GM19035 (cell line): ENCODE results near the gene LAMA3.

Source experiments
- ATAC-seq: cut with Tn5 transposase; IDR thresholded peaks from one replicate; pipeline ENCODE4 v1.9.1; 2021; ENCODE audit not compliant: unreplicated experiment

The LAMA3 gene

DNA sequence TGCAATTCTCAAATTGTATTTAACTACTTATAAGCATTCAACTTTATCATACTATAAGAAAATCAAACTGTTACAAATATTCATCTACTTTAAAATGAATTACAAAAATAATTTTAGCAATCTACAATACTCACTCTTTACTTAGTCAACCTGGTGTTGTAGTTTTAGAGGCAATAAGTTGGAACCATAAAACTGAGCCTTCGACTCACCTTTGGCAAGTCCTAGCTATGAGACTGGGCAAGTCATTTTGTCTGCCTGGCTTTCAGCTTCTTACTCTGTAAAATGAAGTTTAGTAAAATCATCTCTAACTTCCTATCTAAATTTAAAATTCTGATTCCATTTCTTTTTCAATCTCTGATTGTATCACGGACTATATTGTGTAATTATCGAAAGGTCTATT is 161.0 kb downstream of the LAMA3 start:
- no peak for ATAC-seq

GRCh38 chr18:23851470-23852002 is 162.3 kb downstream of the LAMA3 start:
- ATAC-seq, result no peak

DNA sequence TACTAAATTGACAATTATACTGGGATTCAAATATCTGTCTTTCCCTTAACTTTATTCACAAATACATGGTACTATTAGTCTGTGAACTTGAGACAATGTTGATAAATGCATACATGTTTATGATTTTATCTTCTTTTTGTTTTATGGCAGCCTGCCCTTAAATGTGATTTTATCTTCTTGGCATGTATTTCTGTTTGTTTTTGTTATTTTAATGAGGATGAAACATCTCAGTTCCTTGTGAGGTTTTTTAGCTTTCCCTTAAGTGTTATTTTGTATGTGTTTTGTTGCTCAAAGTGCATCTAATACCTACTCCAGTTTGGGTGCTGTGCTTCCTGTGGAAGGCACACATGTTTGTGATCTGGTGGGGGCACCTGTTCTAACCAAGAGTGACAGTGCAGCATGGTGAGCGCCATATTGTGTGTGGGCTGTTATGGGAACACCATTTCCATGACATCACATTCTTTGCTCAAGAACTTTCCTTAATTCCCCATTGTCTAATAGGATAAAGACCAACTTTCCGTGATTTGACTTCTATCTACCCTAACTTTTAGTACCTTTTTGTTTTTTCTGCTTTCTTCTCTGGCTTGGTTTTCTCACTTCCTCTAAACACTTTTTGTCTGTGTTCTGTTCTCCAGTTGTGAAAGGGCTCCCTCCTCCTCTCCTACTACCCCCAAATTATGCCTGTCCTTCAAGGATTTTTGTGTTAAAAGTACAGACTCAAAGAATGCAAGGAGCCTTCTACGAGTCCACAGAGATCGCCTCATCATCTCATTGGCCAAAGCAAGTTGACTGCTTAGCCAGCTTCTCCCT is 163.2 kb downstream of the LAMA3 start:
- ATAC-seq, result no peak

DNA sequence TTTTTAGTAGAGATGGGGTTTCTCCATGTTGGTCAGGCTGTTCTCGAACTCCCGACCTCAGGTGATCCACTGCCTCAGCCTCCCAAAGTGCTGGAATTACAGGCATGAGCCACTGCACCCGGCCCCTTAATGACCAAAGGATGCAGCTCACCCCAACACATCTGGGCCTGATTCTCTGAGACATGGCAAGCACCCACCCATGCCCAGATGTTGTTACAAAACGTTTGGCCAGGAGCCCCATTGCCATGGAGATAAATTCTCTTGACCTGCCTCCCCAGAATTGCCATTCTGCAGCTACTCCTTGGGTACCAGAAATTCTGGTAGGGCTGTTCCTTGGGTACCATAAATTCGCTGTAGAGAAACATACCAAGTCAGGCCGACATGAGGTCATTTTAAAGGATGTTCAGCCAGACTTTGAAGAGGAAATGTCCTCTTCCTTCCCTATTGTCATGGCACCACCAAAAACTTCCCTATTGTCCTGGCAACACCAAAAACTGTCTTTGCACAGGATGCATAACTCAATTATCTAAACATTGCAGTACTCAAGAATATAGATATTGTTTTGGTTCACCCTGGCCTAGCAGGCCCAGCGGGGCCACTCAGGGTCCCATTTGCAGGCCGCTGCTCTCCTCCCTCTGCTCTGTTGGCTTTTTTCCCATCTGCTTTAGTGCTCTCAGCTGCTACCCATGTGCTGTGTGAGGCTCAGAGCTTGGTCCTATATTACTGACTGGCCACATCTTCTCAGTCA is 164.4 kb downstream of the LAMA3 start:
- ATAC-seq, result no peak

DNA sequence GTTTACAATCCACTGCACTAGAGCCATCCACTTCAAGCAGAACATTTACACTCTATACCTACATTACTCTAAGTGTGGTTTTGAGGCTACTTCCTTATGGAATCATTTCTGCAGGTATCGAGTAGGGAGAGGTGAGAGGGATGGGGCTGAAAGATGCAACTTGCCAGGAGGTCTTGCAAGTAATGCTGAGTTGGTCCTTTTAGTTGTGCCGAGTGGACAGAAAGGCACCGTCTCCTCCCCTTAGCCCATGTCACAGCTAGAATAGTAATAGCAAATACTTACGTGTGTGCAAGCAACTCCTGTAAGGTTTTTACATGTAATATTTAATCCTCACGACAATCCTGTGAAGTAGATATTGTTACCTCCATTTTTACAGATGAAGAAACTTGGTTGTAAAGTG is 166.5 kb downstream of the LAMA3 start:
- no peak for ATAC-seq

DNA sequence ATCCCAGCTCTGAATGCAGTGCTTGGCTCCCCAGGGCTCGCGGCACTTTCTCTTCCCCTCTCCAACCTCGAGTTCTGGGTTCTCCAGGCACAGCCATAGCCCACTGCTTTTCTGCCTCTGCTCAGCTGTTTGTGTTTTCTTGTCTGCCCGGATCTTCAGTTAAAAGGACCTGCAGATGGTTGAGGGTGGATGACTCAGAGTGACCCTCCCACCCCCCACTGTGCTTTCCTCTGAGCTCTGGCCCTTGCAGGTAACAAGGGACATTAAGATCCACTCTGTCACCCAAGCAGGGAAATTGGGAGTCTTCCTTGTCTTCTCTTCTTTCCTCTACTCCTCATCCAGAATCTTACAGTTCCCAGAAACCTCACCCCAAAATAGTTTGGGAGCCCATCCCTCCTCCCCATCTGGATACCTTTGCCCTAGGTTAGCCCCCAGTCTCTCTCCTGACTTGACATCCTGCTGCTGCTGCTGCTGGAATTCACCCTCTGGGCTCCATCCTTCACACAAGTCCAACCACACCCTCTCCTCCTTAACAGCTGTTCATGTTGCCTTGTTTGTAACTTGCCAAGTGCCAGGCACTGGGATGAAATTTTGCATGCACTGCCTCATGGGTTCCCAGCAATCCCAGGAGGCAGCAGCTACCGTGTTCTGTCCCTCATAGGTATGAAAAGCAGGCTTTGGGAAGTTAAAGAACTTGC is 167.4 kb downstream of the LAMA3 start:
- ATAC-seq, result no peak

GRCh38 chr18:23857164-23857552 is 167.9 kb downstream of the LAMA3 start:
- no peak for ATAC-seq

DNA sequence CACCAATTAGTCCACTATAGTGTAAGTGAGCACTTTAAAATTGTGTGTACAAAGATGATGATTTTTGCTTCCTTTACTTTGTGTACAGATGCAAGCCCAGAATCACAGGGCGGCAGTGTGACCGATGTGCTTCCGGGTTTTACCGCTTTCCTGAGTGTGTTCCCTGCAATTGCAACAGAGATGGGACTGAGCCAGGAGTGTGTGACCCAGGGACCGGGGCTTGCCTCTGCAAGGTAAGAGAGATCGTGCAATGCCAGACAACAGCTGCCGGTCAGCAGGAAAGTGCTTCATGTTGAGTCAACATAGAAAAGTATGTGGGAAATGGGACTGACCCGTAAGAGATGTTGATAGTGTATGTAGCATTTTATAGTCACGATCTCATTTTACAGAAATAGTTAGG is 168.5 kb downstream of the LAMA3 start:
- ATAC-seq, result no peak

DNA sequence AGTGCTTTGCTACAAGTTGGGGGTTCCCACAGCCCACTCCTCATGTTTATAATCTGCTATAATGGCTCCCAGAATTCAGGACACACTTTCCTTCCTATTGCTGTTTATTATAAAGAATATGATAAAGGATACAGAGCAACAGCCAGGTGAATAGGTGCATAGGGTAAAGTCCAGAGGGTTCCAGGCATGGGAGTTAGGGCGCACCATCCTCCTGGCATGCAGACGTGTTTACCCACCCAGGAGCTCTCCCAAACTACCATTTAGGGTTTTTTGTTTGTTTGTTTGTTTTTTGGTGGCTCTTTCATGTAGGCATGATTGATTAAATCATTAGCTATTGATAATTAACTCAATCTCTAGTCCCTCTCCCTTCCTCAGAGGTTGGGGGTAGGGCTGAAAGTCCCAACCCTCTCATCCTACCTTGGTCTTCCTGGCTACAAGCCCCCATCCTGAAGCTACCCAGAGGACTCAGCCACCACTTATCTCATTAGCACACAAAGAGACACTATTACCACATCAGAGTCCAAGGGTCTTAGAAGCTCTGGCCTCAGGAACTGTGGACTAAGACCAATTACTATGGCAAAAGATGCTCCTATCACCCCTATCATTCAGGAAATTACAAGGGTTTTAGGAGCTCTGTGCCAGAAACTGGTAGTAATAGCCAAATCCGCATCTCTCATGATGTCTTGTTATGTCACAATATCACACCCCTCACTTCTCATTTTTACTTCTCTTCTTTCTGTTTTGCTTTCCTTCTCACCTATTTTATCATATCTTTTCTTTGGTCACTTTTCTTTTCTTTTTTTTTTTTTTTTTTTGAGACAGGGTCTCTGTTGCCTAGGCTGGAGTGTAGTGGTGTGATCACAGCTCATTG is 170.4 kb downstream of the LAMA3 start:
- ATAC-seq, result no peak

GRCh38 chr18:23861326-23861725 is 172.1 kb downstream of the LAMA3 start:
- ATAC-seq, result no peak

- no peak for ATAC-seq
These were observed 172.7 kb downstream of the LAMA3 start for GRCh38 chr18:23861805-23862470.

GRCh38 chr18:23864624-23865023 is 175.4 kb downstream of the LAMA3 start:
- no peak for ATAC-seq

DNA sequence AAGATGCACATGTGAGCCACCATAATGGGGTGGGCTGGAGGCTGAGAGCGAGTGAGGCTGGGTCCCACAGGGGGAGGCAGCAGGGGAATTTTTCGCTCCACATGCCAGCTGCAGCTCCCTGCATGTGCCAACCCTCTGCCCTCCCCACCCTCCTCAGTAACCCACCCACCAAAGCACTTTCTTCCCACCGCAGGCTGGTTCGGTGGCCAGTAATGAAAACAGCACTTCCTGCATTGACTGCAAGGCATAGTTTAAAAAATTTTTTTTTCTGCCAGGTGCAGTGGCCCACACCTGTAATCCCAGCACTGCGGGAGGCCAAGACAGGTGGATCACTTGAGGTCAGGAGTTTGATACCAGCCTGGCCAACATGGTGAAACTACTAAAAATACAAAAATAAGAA is 177.8 kb downstream of the LAMA3 start:
- ATAC-seq, result no peak

DNA sequence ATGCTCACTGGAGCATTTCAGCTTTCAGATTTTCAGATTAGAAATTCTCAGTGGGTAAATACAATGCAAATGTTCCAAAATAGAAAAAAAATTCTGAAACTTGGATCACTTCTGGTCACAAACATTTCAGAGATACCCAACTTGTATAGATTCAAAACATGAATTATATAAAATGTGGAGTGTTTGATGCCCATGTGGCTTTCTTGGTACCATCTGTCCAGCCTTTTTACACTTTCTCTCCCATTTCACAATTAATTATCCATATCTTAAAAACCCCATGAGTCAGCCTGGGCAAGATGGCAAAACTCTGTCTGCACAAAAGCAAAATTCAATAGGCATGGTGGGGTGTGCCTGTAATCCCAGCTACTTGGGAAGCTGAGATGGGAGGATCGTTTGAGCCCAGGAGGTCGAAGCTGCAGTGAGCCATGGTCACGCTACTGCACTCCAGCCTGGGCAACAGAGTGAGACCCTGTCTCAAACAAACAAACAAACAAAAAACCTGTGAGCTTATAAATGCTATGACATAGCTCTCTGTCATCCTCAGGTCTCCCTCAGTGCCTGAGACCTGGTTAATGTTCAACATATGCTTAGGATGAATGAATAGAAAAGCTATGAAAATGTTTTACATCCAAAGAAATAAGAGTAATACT is 179.0 kb downstream of the LAMA3 start:
- no peak for ATAC-seq

GRCh38 chr18:23870676-23871380 is 181.6 kb downstream of the LAMA3 start:
- no peak for ATAC-seq

- ATAC-seq, result no peak
These were observed 182.2 kb downstream of the LAMA3 start for GRCh38 chr18:23871410-23871809.

- ATAC-seq, result no peak
These were observed 183.7 kb downstream of the LAMA3 start for GRCh38 chr18:23872701-23873550.
